ENCODE results near the gene LGALS4.

DNA sequence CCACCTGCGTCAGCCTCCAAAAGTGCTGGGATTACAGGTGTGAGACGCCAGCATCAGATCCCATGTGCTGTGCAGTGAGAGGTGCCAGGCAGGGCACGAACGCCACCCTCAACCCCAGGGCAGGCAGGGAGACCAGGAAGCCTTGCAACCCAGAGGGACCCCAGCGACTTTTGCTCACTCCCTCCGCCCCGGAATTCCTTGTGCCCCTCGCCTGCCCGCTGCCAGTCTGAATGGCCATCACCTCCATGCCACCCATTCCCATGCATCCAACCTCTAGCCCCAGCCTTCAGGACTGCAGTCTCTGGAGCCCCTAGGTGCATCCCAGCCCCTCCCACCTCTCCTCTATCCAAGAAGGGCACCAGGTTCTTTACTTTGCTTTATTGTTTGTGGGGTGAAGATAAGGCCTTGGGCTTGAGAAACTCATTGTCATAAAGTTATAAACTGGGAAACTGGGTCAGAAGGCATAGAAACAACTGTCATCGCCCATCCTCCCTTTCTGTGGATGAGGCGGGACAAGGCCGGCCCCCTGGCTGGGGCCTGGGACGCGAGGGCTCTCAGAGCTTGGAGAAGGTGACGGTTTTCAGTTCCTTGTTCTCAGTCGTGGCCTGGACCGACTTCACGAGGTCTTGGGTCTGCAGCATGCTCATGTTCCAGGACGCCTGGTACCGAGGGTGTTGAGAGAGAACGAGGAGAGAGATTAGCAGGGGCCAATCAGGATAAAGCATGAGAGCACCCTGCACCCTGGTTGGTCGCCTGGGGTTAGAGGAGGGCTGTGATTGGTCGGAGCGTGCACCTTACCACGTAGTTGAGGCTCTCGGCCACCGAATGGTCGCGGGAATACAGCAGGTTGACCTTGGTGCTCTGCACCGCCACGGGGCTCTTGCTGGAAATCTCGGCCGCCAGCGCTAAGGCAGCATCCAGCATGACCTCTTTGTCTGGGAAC lies 2.6 kb upstream of the LGALS4 start:
- TF ChIP-seq, protein P1, sequence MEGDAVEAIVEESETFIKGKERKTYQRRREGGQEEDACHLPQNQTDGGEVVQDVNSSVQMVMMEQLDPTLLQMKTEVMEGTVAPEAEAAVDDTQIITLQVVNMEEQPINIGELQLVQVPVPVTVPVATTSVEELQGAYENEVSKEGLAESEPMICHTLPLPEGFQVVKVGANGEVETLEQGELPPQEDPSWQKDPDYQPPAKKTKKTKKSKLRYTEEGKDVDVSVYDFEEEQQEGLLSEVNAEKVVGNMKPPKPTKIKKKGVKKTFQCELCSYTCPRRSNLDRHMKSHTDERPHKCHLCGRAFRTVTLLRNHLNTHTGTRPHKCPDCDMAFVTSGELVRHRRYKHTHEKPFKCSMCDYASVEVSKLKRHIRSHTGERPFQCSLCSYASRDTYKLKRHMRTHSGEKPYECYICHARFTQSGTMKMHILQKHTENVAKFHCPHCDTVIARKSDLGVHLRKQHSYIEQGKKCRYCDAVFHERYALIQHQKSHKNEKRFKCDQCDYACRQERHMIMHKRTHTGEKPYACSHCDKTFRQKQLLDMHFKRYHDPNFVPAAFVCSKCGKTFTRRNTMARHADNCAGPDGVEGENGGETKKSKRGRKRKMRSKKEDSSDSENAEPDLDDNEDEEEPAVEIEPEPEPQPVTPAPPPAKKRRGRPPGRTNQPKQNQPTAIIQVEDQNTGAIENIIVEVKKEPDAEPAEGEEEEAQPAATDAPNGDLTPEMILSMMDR (conservative IDR thresholded peaks at IDR 0.05 in 1 of 2, IDR thresholded peaks at IDR 0.05 in 1 of 2; ENCODE audit: extremely low read depth in 1 of 2, insufficient read depth in 1 of 2, low read depth in 1 of 2, low read length in 2 of 2) = no peak
- TF ChIP-seq EZH2 (IDR thresholded peaks at IDR 0.05; ENCODE audit: borderline replicate concordance, low read length) = no peak
